Sigmoid colon (tissue), 7 donors: ENCODE results near the gene VDAC1. TPM values are rescaled to one million over a fixed set of nuclear protein-coding genes. Genes with fewer than 3 reads are reported as not detected.
"Not testable (repeated sequence)": the region's sequence is repeated elsewhere in the genome, so short reads cannot be mapped to it uniquely, and the experiment has no call there.

Experiments used
- DNase-seq: peaks from one replicate; pipeline ENCODE4 v3.0.0-alpha.2; 2019
- H3K27ac ChIP-seq, 4 donors: fragments of 200-600 bp; sonication (generic); one replicate each; pipeline ENCODE4 v1.5.1; 2016 to 2019; ENCODE audit warnings: mild to moderate bottlenecking in 1 of 4
- H3K27me3 ChIP-seq, 3 donors: fragments of 200-600 bp; sonication (generic); one replicate each; pipeline ENCODE4 v1.5.1; 2019; ENCODE audit warnings: mild to moderate bottlenecking in 1 of 3
- H3K36me3 ChIP-seq, 4 donors: fragments of 200-600 bp; sonication (generic); one replicate each; pipeline ENCODE4 v1.5.1; 2016 to 2019
- H3K4me1 ChIP-seq, 4 donors: fragments of 200-600 bp; sonication (generic); one replicate each; pipeline ENCODE4 v1.5.1; 2017 to 2019
- H3K4me3 ChIP-seq, 4 donors: fragments of 200-600 bp; sonication (generic); one replicate each; pipeline ENCODE4 v1.5.1; 2017 to 2019; ENCODE audit warnings: mild to moderate bottlenecking in 2 of 4, moderate library complexity in 1 of 4
- H3K9me3 ChIP-seq, 4 donors: fragments of 200-600 bp in 3 of 4; sonication (generic) in 3 of 4; one replicate each; pipeline versions ENCODE4 v1.5.1 to v1.6.1; 2013 to 2019
- CTCF ChIP-seq, 4 experiments: fragments of 450-650 bp in 3 of 4; fragments of 200-600 bp in 1 of 4; IDR thresholded peaks; one replicate each; pipeline ENCODE4 v1.5.1; 2016 to 2019; ENCODE audit warnings: antibody characterized with exemption in 4 of 4, mild to moderate bottlenecking in 3 of 4, moderate library complexity in 2 of 4
- EP300 ChIP-seq, 4 donors: sonication (generic); formaldehyde crosslinking; IDR thresholded peaks; one replicate each; pipeline ENCODE4 v1.6.1; 2017; ENCODE audit warnings: antibody characterized with exemption in 4 of 4
- POLR2A ChIP-seq, 2 donors: fragments of 450-650 bp; IDR thresholded peaks; one replicate each; pipeline ENCODE4 v1.6.1; 2016; ENCODE audit warnings: antibody characterized with exemption in 2 of 2, mild to moderate bottlenecking in 2 of 2, moderate library complexity in 2 of 2
- POLR2AphosphoS5 ChIP-seq, 4 donors: sonication (generic); formaldehyde crosslinking; IDR thresholded peaks; one replicate each; pipeline ENCODE4 v1.6.1; 2017; ENCODE audit warnings: antibody characterized with exemption in 4 of 4
- WGBS, 2 donors: extraction: QIAGEN DNeasy Blood & Tissue Kit; methylation state at CpG; one replicate each; pipeline ENCODE4 v1.1.7; 2013; 5-methylcytosine and 5-hydroxymethylcytosine counted together
- intact Hi-C: fragments of 100-400 bp; cut with DNase I; formaldehyde crosslinking; loops from one replicate; pipeline ENCODE4 v1.15.1; 2023
- polyA plus RNA-seq, 3 donors: library from polyadenylated mRNA; stranded (reverse); fragments of 200-250 nt; gene quantifications; one replicate each; pipeline ENCODE4 v1.2.3, GENCODE V29; 2013
- total RNA-seq, 4 donors: library from RNA; depleted of rRNA; stranded (reverse); fragments of >200 nt; gene quantifications; one replicate each; pipeline ENCODE4 v1.1.0, GENCODE V29; 2016
- donor health status: healthy with polysubstance abuse.
- donor health status: Bipolar disorder and iron deficiency.
- donor health status: healthy.

Gene VDAC1
- total and polyA plus RNA-seq, 7 donors = 71.3 to 361 (median 99.2) TPM

- Histone ChIP-seq H3K4me3 (no peak overlapping the region), H3K4me1 (no peaks in the 10 kb centered on the region), H3K27ac (no peak overlapping the region), H3K9me3 (no peaks in the 10 kb centered on the region), H3K27me3 (no peaks in the 10 kb centered on the region), H3K36me3 (no peaks in the 10 kb centered on the region)
- WGBS, 2 donors = 80 to 86% methylated on average over 11 of the region's 11 CpGs
- DNase-seq = no peak
- TF ChIP-seq POLR2AphosphoS5 (IDR thresholded peaks at IDR 0.05) (no peak), EP300 (IDR thresholded peaks at IDR 0.05) (no peak), CTCF (IDR thresholded peaks at IDR 0.05) (no peak), POLR2A (IDR thresholded peaks at IDR 0.05) (no peak)
- intact Hi-C loops = loop anchor here (2.0 to 5.0 kb wide), 2 partner anchors 56 to 103 kb away; no protein-coding TSS in a partner anchor
Observed at GRCh38 chr5:134041570-134042411, 37.0 kb upstream of the VDAC1 start.

- no peaks in the 10 kb centered on the region for H3K9me3 ChIP-seq
- intact Hi-C loops = no loop called here
- 63 to 68% methylated on average over 3 of the region's 3 CpGs for WGBS, 2 donors
Observed at GRCh38 chr5:134038138-134038537, 33.4 kb upstream of the VDAC1 start.

GRCh38 chr5:134037160-134037559, 32.4 kb upstream of the VDAC1 start:
- DNase-seq = no peak

More at GRCh38 chr5:134038138-134038537, 33.4 kb upstream of the VDAC1 start:
- no peaks in the 10 kb centered on the region for H3K27me3 ChIP-seq
- H3K4me1 ChIP-seq = no peaks in the 10 kb centered on the region
- H3K4me3 ChIP-seq = no peak overlapping the region
- no peak for TF ChIP-seq CTCF (IDR thresholded peaks at IDR 0.05)
- no peak for TF ChIP-seq EP300 (IDR thresholded peaks at IDR 0.05)
- no peak for TF ChIP-seq POLR2AphosphoS5 (IDR thresholded peaks at IDR 0.05)
- TF ChIP-seq POLR2A (IDR thresholded peaks at IDR 0.05) = no peak
- H3K27ac ChIP-seq = no peak overlapping the region
- no peaks in the 10 kb centered on the region for H3K36me3 ChIP-seq
- DNase-seq = no peak

GRCh38 chr5:134034326-134034725, 29.6 kb upstream of the VDAC1 start:
- Histone ChIP-seq H3K36me3 (no peaks in the 10 kb centered on the region), H3K9me3 (no peaks in the 10 kb centered on the region), H3K27me3 (no peaks in the 10 kb centered on the region), H3K4me3 (no peak overlapping the region), H3K4me1 (no peaks in the 10 kb centered on the region), H3K27ac (no peak overlapping the region)
- TF ChIP-seq EP300 (IDR thresholded peaks at IDR 0.05) (no peak), CTCF (IDR thresholded peaks at IDR 0.05) (no peak), POLR2AphosphoS5 (IDR thresholded peaks at IDR 0.05) (no peak), POLR2A (IDR thresholded peaks at IDR 0.05) (no peak)
- 92 to 93% methylated on average over 18 of the region's 18 CpGs for WGBS, 2 donors
- no peak for DNase-seq
- intact Hi-C loops = no loop called here

More at GRCh38 chr5:134037160-134037559, 32.4 kb upstream of the VDAC1 start:
- intact Hi-C loops = no loop called here
- no peaks in the 10 kb centered on the region for H3K27me3 ChIP-seq
- WGBS, 2 donors = 34 to 63% methylated on average over 2 of the region's 2 CpGs
- H3K4me1 ChIP-seq = no peaks in the 10 kb centered on the region
- TF ChIP-seq EP300 (IDR thresholded peaks at IDR 0.05) (no peak), CTCF (IDR thresholded peaks at IDR 0.05) (no peak), POLR2AphosphoS5 (IDR thresholded peaks at IDR 0.05) (no peak), POLR2A (IDR thresholded peaks at IDR 0.05) (no peak)
- no peak overlapping the region for H3K27ac ChIP-seq
- no peaks in the 10 kb centered on the region for H3K36me3 ChIP-seq
- no peak overlapping the region for H3K4me3 ChIP-seq
- no peaks in the 10 kb centered on the region for H3K9me3 ChIP-seq

- H3K9me3 ChIP-seq, H3K27ac ChIP-seq, H3K36me3 ChIP-seq, intact Hi-C loops, H3K27me3 ChIP-seq, DNase-seq, H3K4me1 ChIP-seq, H3K4me3 ChIP-seq: not testable (repeated sequence)
- 88 to 98% methylated on average over 4 of the region's 4 CpGs for WGBS, 2 donors
Observed at GRCh38 chr5:134030303-134030964, 25.7 kb upstream of the VDAC1 start.
